Right lobe of liver (tissue), 4 donors: ENCODE data around the gene LEP.

Experiments
- POLR2A ChIP-seq: fragments of 450-650 bp; IDR thresholded peaks from one replicate; pipeline ENCODE4 v1.6.1; 2017; ENCODE audit warnings: antibody characterized with exemption, mild to moderate bottlenecking
- TF ChIP-seq, protein P1 (sequence below), 4 donors: fragments of 200-600 bp in 3 of 4; fragments of 450-650 bp in 1 of 4; IDR thresholded peaks; one replicate each; pipeline versions ENCODE4 v1.5.1 to v1.8.0; 2016 to 2022; ENCODE audit warnings: antibody characterized with exemption in 4 of 4, mild to moderate bottlenecking in 2 of 4
- donor health status: DM: no; HTN: no; CAD: no.
- donor health status: DM: no; HTN: no; CAD: no.
- donor health status: DM: no; HTN: yes; CAD: no.

GRCh38 chr7:128210590-128211570 is 30.2 kb upstream of the LEP start:
- TF ChIP-seq POLR2A: no peak
- TF ChIP-seq, protein P1, sequence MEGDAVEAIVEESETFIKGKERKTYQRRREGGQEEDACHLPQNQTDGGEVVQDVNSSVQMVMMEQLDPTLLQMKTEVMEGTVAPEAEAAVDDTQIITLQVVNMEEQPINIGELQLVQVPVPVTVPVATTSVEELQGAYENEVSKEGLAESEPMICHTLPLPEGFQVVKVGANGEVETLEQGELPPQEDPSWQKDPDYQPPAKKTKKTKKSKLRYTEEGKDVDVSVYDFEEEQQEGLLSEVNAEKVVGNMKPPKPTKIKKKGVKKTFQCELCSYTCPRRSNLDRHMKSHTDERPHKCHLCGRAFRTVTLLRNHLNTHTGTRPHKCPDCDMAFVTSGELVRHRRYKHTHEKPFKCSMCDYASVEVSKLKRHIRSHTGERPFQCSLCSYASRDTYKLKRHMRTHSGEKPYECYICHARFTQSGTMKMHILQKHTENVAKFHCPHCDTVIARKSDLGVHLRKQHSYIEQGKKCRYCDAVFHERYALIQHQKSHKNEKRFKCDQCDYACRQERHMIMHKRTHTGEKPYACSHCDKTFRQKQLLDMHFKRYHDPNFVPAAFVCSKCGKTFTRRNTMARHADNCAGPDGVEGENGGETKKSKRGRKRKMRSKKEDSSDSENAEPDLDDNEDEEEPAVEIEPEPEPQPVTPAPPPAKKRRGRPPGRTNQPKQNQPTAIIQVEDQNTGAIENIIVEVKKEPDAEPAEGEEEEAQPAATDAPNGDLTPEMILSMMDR (IDR thresholded peaks at IDR 0.05): no peak
